Epithelial cell of esophagus (primary cell): ENCODE data around the gene BACE1-AS.
A peak's percentile ranks its signal among the peaks of the same experiment; 100 is the strongest.
"Not testable (repeated sequence)": the region's sequence is repeated elsewhere in the genome, so short reads cannot be mapped to it uniquely, and the experiment has no call there.

ENCODE experiments used
- DNase-seq: peaks from one replicate; pipeline ENCODE4 v3.0.0; 2010; ENCODE audit warnings: low read depth
- H3K4me3 ChIP-seq: 2 replicates; pipeline ENCODE4 v1.5.1; 2011; ENCODE audit warnings: mild to moderate bottlenecking, low read length, control low read depth
- TF ChIP-seq, protein P1 (sequence below): IDR thresholded peaks from 2 replicates; pipeline ENCODE4 v1.5.1; 2011; ENCODE audit warnings: low read depth, mild to moderate bottlenecking, low read length, control low read depth, inconsistent platforms; ENCODE audit not compliant: insufficient read depth; ENCODE audit errors: missing control alignments

Gene BACE1-AS

DNA sequence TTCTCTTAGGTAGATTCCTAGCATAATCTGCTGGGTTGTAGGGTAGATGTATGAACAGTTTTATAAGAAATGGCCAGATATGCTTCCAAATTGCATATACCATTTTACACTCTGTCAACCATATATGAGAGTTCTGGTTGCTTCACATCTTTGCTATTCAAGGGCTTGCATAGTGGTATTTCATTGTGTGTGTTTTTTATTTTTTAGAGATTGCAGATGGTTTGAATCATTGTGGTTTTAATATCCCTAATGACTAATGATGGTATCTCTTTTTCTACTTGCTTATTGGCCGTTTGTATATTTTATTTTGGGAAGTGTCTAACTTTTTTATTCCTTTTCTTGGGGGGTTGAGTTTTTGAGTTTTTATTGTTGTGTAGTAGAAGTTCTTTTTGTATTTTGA, 31.7 kb upstream of the BACE1-AS start:
- no peak overlapping the region for H3K4me3 ChIP-seq
- TF ChIP-seq, protein P1, sequence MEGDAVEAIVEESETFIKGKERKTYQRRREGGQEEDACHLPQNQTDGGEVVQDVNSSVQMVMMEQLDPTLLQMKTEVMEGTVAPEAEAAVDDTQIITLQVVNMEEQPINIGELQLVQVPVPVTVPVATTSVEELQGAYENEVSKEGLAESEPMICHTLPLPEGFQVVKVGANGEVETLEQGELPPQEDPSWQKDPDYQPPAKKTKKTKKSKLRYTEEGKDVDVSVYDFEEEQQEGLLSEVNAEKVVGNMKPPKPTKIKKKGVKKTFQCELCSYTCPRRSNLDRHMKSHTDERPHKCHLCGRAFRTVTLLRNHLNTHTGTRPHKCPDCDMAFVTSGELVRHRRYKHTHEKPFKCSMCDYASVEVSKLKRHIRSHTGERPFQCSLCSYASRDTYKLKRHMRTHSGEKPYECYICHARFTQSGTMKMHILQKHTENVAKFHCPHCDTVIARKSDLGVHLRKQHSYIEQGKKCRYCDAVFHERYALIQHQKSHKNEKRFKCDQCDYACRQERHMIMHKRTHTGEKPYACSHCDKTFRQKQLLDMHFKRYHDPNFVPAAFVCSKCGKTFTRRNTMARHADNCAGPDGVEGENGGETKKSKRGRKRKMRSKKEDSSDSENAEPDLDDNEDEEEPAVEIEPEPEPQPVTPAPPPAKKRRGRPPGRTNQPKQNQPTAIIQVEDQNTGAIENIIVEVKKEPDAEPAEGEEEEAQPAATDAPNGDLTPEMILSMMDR: no peak
- DNase-seq: peak; percentile 9

DNA sequence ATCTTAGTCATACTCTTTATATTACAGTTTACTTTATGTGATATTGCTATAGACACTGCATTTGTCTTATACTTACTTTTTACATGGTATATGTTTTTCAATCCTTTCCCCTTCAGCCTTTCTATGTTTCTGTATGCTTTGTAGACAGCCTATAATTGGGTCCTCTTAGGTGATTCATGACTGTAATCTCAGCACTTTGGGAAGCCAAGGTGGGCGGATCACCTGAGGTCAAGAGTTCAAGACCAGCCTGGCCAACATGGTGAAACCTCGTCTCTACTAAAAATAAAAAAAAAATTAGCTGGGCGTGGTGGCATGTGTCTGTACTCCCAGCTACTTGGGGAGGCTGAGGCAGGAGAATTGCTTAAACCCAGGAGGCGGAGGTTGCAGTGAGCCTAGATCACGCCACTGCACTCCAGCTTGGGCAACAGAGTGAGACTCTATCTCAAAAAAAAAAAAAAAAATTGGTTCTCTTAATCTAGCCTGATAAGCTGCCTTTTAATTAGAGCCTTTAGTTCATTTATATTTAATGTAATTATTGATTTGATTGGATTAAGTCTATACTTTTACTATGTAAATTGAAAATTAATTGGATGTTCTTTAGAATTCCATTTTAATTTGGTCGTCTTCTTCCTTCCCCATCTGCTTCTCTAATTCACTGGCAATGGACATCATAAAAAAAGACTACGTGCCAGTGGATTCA, 26.4 kb upstream of the BACE1-AS start:
- DNase-seq, H3K4me3 ChIP-seq: not testable (repeated sequence)

DNA sequence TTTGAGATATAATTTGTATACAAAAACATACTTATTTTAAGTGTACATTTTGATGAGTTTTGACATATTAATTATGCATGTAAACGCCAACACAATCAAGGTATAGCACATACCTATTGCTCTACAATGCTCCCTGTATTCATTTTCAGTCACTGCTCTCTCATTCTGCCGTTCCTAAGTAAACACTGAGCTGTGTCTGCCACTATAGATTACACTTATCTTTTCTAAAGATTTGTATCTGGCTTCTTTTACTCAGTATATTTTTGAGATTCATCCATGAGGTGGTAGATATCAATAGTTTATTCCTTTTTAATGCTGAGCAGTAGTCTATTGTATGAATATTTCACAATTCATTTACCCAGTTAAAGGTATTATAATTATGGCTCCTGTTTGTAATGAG, 25.4 kb upstream of the BACE1-AS start:
- no peak overlapping the region for H3K4me3 ChIP-seq
- no peak for DNase-seq
- TF ChIP-seq, protein P1: no peak

DNA sequence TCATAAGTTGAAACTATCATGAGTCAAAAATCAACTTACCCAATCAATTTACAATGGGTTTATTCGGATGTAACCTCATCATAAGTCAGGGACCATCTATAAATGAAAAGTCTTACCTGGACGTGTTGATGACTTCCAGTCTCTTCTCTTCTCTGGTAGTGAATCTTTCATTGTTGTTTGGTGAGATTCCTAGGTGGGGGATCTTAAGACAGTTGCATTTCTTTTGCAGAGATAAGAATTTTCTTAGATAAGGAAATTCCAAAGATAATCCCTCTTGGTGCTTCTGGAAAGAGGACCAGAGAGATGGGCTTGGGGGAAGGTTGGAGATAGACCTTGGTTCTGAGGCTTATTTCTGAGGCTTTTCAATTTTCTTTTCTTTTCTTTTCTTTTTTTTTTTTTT, 21.3 kb upstream of the BACE1-AS start:
- H3K4me3 ChIP-seq: no peak overlapping the region
- TF ChIP-seq, protein P1: no peak
- no peak for DNase-seq

DNA sequence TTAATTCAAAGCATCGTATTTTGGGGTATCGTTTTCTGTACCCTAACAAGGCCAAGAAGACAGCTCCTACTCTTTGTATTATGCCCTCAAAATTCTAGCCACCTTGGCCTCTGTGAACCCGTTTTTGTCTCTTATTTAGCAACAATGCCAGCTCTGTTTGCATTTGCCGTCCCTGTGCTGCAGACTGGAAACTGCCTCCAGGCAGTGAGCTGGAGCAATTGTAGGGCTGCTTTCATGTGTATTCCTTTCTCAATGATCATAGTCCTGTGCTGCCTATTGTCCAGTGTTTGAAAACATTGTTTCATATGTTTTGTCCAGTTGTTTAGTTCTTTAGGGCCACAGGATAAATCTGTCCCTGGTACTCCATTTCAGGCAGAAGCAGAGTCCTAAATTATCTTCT, 19.9 kb upstream of the BACE1-AS start:
- no peak overlapping the region for H3K4me3 ChIP-seq
- TF ChIP-seq, protein P1: no peak
- no peak for DNase-seq

DNA sequence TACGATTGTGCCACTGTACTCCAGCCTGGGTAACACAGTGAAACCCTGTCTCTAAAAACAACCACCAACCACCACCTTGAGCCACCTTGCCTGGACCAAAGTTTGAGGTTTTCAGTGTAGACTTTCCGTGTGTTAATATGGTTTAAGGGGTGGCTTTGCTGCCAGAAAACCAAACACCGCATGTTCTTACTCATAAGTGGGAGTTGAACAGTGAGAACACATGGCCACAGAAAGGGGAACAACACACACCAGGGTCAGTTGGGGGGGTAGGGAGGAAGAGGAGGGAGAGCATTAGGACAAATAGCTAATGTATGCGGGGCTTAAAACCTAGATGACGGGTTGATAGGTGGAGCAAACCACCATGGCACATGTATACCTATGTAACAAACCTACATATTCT, 19.0 kb upstream of the BACE1-AS start:
- not testable (repeated sequence) for DNase-seq, H3K4me3 ChIP-seq

DNA sequence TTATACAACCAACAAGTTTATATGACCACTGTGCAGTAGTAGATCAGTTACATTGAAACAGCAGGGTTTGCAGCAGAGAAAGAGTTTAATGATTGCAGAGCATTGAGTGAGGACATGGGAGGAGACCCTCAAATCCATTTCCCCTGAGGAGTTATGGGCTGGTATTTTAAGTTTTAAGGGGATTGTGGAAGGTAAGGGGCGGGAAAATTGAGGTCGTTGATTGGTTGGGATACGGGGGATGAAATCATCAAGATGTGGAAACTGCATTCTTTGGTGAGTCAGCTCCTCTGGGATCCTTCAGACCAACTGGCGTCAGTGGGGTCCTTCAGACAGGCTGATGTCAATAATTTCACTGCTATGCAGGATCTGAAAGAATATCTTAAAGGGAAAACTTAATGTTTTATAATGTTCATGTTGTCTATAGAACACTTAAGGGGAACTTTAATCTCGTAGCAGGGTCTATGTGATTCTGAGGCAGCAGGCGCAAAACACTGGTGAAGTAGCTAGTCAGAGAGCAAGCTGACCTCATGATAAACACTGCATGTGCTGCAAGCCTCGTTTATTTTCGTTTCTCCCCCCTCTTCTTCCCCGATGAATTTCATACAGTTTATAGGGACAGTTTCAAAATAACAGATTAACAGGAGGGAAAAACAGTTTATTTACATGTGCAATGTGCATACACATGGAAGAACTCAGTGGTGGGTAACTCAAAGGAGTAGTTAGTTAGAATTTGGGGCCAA, 17.4 kb upstream of the BACE1-AS start:
- TF ChIP-seq, protein P1: no peak
- DNase-seq: peak; percentile 46
- H3K4me3 ChIP-seq: no peak overlapping the region

DNA sequence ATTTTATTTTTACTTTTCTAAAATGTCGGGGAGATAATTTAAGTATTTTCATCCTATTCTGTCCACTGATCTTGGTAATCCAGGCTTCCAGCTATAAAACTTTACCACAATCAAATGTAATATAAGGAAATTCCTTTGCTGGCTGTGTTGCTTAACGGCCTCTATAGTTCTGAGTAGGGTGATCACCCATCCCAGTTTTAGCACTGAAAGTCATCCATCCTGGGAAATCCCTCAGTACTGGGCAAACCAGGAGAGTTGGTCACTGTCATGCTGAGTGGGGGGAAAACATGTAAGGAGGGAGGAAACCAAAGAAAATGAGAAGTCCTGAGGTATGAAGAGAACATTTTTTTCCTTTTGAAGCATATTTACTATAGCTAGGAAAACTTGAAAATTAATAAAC, 12.8 kb upstream of the BACE1-AS start:
- no peak for DNase-seq
- TF ChIP-seq, protein P1: no peak
- H3K4me3 ChIP-seq: no peak overlapping the region
